Hepatocyte (in vitro differentiated cells): Measurements from ENCODE around the gene KRTAP5-2.

ENCODE experiments used
- CTCF ChIP-seq: fragments of 200-600 bp; sonication (generic); IDR thresholded peaks from 2 replicates; pipeline ENCODE4 v1.5.1; 2016; ENCODE audit warnings: antibody characterized with exemption, mild to moderate bottlenecking; ENCODE audit not compliant: poor library complexity
- EZH2 ChIP-seq: fragments of 200-600 bp; sonication (generic); IDR thresholded peaks from 2 replicates; pipeline ENCODE4 v1.6.1; 2016; ENCODE audit warnings: antibody characterized with exemption, mild to moderate bottlenecking, borderline replicate concordance
- EZH2phosphoT487 ChIP-seq: fragments of 200-600 bp; sonication (generic); IDR thresholded peaks from one replicate; pipeline ENCODE4 v1.6.1; 2018; ENCODE audit warnings: antibody characterized with exemption, mild to moderate bottlenecking, low read depth, moderate library complexity; ENCODE audit not compliant: unreplicated experiment, severe bottlenecking

- TF ChIP-seq EZH2phosphoT487 (no peak), CTCF (no peak), EZH2 (no peak)
Observed at GRCh38 chr11:1622086-1622485, 24.0 kb upstream of the KRTAP5-2 start, which contains the start of gene KRTAP5-4.
